ENCODE data around the gene RFX3.

DNA sequence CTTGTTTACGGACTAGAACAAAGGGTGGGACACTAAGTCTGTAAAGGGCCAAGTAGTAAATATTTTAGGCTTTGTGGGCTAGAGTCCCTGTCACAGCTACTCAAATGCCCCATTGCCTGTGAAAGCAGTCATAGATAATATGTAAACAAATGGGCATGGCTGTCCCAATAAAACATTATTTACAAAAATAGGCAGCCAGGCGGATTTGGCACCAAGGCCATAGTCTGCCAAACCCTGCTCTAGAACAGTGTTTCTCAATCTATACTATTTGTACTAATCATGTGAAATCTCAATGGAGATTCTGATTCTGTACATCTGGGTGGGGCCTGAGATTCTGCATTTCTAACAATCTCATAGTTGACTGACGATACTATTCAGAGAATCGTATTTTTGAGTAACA lies 92.0 kb downstream of the RFX3 start:
- TF ChIP-seq, protein P1, sequence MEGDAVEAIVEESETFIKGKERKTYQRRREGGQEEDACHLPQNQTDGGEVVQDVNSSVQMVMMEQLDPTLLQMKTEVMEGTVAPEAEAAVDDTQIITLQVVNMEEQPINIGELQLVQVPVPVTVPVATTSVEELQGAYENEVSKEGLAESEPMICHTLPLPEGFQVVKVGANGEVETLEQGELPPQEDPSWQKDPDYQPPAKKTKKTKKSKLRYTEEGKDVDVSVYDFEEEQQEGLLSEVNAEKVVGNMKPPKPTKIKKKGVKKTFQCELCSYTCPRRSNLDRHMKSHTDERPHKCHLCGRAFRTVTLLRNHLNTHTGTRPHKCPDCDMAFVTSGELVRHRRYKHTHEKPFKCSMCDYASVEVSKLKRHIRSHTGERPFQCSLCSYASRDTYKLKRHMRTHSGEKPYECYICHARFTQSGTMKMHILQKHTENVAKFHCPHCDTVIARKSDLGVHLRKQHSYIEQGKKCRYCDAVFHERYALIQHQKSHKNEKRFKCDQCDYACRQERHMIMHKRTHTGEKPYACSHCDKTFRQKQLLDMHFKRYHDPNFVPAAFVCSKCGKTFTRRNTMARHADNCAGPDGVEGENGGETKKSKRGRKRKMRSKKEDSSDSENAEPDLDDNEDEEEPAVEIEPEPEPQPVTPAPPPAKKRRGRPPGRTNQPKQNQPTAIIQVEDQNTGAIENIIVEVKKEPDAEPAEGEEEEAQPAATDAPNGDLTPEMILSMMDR (IDR thresholded peaks at IDR 0.05) = no peak
- TF ChIP-seq POLR2A (IDR thresholded peaks at IDR 0.05) = no peak
